Naive thymus-derived CD4-positive, alpha-beta T cell (primary cell): ENCODE results near the gene ADH6. TPM values are rescaled to one million over a fixed set of nuclear protein-coding genes. Genes with fewer than 3 reads are reported as not detected.
"Not testable (repeated sequence)": the region's sequence is repeated elsewhere in the genome, so short reads cannot be mapped to it uniquely, and the experiment has no call there.

Source experiments
- ATAC-seq: fragments of 150-1000 bp; cut with Tn5 transposase; 2 replicates; pipeline ENCODE4 v1.10.0; 2021; ENCODE audit warnings: mild to moderate bottlenecking, moderate library complexity
- CTCF ChIA-PET: fragments of 350-600 bp; sonication (Branson Sonifier 250); formaldehyde crosslinking; loops from one replicate; lab custom pipeline; 2021; ENCODE audit warnings: antibody characterized with exemption; lab: Charles Lee
- POLR2A ChIA-PET: fragments of 350-600 bp; sonication (Branson Sonifier 250); formaldehyde crosslinking; loops from one replicate; lab custom pipeline; 2021; ENCODE audit warnings: antibody characterized with exemption, inconsistent platforms; lab: Charles Lee
- DNase-seq, 9 donors: peaks; one replicate each; pipeline versions ENCODE4 v3.0.0 to v3.0.0-alpha.2; 2020 to 2022; ENCODE audit warnings: mixed read lengths in 1 of 9
- H3K27ac ChIP-seq: one replicate; pipeline ENCODE4 v1.7.0; 2013; ENCODE audit warnings: mild to moderate bottlenecking, low read depth, low read length, moderate library complexity
- H3K27me3 ChIP-seq, 2 donors: one replicate each; pipeline ENCODE4 v1.7.0; 2013; ENCODE audit warnings: low read length in 2 of 2, mild to moderate bottlenecking in 2 of 2, moderate library complexity in 2 of 2; ENCODE audit not compliant: control insufficient read depth in 2 of 2, insufficient read depth in 2 of 2
- H3K36me3 ChIP-seq, 3 experiments: 1 replicate in 2 of 3; 2 replicates in 1 of 3; pipeline ENCODE4 v1.7.0; 2013; ENCODE audit warnings: low read length in 3 of 3, mild to moderate bottlenecking in 3 of 3, moderate library complexity in 1 of 3; ENCODE audit not compliant: insufficient read depth in 3 of 3, control insufficient read depth in 2 of 3
- H3K4me1 ChIP-seq, 2 donors: one replicate each; pipeline ENCODE4 v1.7.0; 2013; ENCODE audit warnings: low read length in 2 of 2, mild to moderate bottlenecking in 2 of 2, moderate library complexity in 1 of 2; ENCODE audit not compliant: control insufficient read depth in 2 of 2, insufficient read depth in 2 of 2
- H3K4me3 ChIP-seq: 2 replicates; pipeline ENCODE4 v1.7.0; 2013; ENCODE audit warnings: mild to moderate bottlenecking, low read length
- H3K9me3 ChIP-seq, 3 experiments: 1 replicate in 2 of 3; 2 replicates in 1 of 3; pipeline ENCODE4 v1.7.0; 2013; ENCODE audit warnings: low read length in 3 of 3; ENCODE audit not compliant: control insufficient read depth in 2 of 3
- H3K27ac Mint-ChIP-seq, 9 donors: one replicate each; pipeline ENCODE4 v1.8.0; 2020 to 2022; ENCODE audit warnings: mixed read lengths in 9 of 9, mild to moderate bottlenecking in 8 of 9, moderate library complexity in 5 of 9, inconsistent platforms in 2 of 9
- H3K27me3 Mint-ChIP-seq, 5 donors: one replicate each; pipeline ENCODE4 v1.8.0; 2021 to 2022; ENCODE audit warnings: mixed read lengths in 5 of 5, mild to moderate bottlenecking in 1 of 5
- H3K36me3 Mint-ChIP-seq, 5 donors: one replicate each; pipeline ENCODE4 v1.8.0; 2020 to 2022; ENCODE audit warnings: mixed read lengths in 5 of 5, mild to moderate bottlenecking in 3 of 5, inconsistent platforms in 1 of 5
- H3K4me1 Mint-ChIP-seq, 7 donors: one replicate each; pipeline ENCODE4 v1.8.0; 2020 to 2022; ENCODE audit warnings: mixed read lengths in 7 of 7, mild to moderate bottlenecking in 3 of 7, inconsistent platforms in 1 of 7
- H3K4me3 Mint-ChIP-seq, 10 donors: one replicate each; pipeline ENCODE4 v1.8.0; 2020 to 2022; ENCODE audit warnings: mild to moderate bottlenecking in 10 of 10, mixed read lengths in 10 of 10, moderate library complexity in 6 of 10, inconsistent platforms in 2 of 10
- H3K9me3 Mint-ChIP-seq, 11 donors: one replicate each; pipeline ENCODE4 v1.8.0; 2020 to 2022; ENCODE audit warnings: mixed read lengths in 11 of 11, mild to moderate bottlenecking in 4 of 11, inconsistent platforms in 1 of 11, moderate library complexity in 1 of 11
- intact Hi-C, 2 donors: fragments of 100-400 bp; cut with micrococcal nuclease; formaldehyde crosslinking; loops; one replicate each; pipeline ENCODE4 v1.15.1; 2023
- polyA plus RNA-seq, 2 donors: library from polyadenylated mRNA; unstranded; fragments of 300-500 nt; fragmentation: Illumina TruSeq; gene quantifications; one replicate each; pipeline ENCODE4 v1.2.3, GENCODE V29; 2021
- total RNA-seq, 6 experiments: library from RNA in 5 of 6; stranded (reverse) in 5 of 6; gene quantifications; 1 replicate in 5 of 6; 2 replicates in 1 of 6; pipeline ENCODE4 v1.2.3 and lab custom pipeline; 2021 to 2026

ADH6 gene
- total RNA-seq (not detected), polyA plus RNA-seq (not detected), total RNA-seq (lab: John Stamatoyannopoulos, UW) (not detected)

DNA sequence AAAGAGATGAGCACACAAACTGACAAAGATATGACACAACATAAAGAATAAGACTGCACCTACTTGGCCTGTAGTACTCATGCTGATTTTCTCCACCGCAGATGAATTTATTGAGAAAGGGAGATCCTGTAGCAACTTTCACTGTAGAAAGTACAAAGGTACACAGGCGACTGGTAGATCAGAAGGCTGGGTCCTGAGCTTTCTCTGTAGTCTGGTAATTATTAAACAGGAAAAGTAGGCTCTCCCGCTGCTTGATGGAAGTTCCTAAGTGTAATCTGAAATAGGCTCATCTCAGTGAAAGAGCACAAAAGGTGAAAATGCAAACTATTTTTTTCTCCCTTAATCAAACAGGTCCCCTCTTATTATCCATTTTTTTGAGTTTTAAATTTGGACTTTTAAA lies at the start of gene ADH6:
Gene ADH6, minus strand, starts transcription at position 175 of the 400 bp plus-strand sequence. Its CDS starts 94 bp downstream, at position 81.
- Mint-ChIP-seq H3K9me3 (peaks cover 0 to 19% (median 5%) of the 10 kb centered on the region in 11 donors), H3K4me1 (no peaks in the 10 kb centered on the region), H3K4me3 (no peak within 1 kb of the TSS), H3K27me3 (no peaks in the 10 kb centered on the region), H3K36me3 (peaks cover 0 to 4% (median 0%) of the 10 kb centered on the region in 5 donors), H3K27ac (no peak within 1 kb of the TSS)
- intact Hi-C loops: no loop called here
- no peak within 1 kb of the TSS for H3K27ac ChIP-seq
- H3K4me3 ChIP-seq: no peak within 1 kb of the TSS
- no peaks in the 10 kb centered on the region for H3K9me3 ChIP-seq
- POLR2A ChIA-PET: no interaction called here
- no peak for ATAC-seq
- H3K27me3 ChIP-seq: no peaks in the 10 kb centered on the region
- DNase-seq: no peak
- H3K4me1 ChIP-seq: no peaks in the 10 kb centered on the region
- CTCF ChIA-PET: no interaction called here
- no peaks in the 10 kb centered on the region for H3K36me3 ChIP-seq

- ChIA-PET CTCF (no interaction called here), POLR2A (no interaction called here)
- Mint-ChIP-seq H3K27me3 (peaks cover 0 to 15% (median 8%) of the 10 kb centered on the region in 5 donors), H3K9me3 (peaks cover 0 to 29% (median 14%) of the 10 kb centered on the region in 11 donors), H3K36me3 (peaks cover 0 to 11% (median 6%) of the 10 kb centered on the region in 5 donors), H3K27ac (no peak overlapping the region), H3K4me1 (no peaks in the 10 kb centered on the region), H3K4me3 (no peak overlapping the region)
- ATAC-seq (no peak), DNase-seq (no peak)
- intact Hi-C loops: no loop called here
- no peak overlapping the region for H3K4me3 ChIP-seq
- H3K9me3 ChIP-seq: no peaks in the 10 kb centered on the region
- no peaks in the 10 kb centered on the region for H3K36me3 ChIP-seq
- no peaks in the 10 kb centered on the region for H3K4me1 ChIP-seq
- no peak overlapping the region for H3K27ac ChIP-seq
- H3K27me3 ChIP-seq: no peaks in the 10 kb centered on the region
Observed at GRCh38 chr4:99264927-99265326, 45.9 kb upstream of the ADH6 start.

- no peaks in the 10 kb centered on the region for H3K9me3 ChIP-seq
- H3K27ac ChIP-seq: no peak overlapping the region
- H3K27ac Mint-ChIP-seq: no peak overlapping the region
- ATAC-seq (no peak), DNase-seq (no peak)
- ChIA-PET CTCF (no interaction called here), POLR2A (no interaction called here)
- H3K27me3 Mint-ChIP-seq: peaks cover 0 to 5% (median 0%) of the 10 kb centered on the region in 5 donors
- no peaks in the 10 kb centered on the region for H3K27me3 ChIP-seq
- no peaks in the 10 kb centered on the region for H3K4me1 Mint-ChIP-seq
- H3K36me3 Mint-ChIP-seq: peaks cover 0 to 8% (median 6%) of the 10 kb centered on the region in 5 donors
- H3K9me3 Mint-ChIP-seq: peaks cover 0 to 15% (median 7%) of the 10 kb centered on the region in 11 donors
- no peak overlapping the region for H3K4me3 Mint-ChIP-seq
- no peak overlapping the region for H3K4me3 ChIP-seq
- no peaks in the 10 kb centered on the region for H3K4me1 ChIP-seq
- H3K36me3 ChIP-seq: no peaks in the 10 kb centered on the region
- intact Hi-C loops: no loop called here
Observed at GRCh38 chr4:99252746-99253145, 33.7 kb upstream of the ADH6 start.

- H3K4me1 ChIP-seq: no peaks in the 10 kb centered on the region
- no peak for ATAC-seq
- no peak overlapping the region for H3K27ac ChIP-seq
- intact Hi-C loops: no loop called here
- Mint-ChIP-seq H3K27ac (no peak overlapping the region), H3K36me3 (peaks cover 0 to 19% (median 6%) of the 10 kb centered on the region in 5 donors), H3K9me3 (peaks cover 5 to 38% (median 25%) of the 10 kb centered on the region in 11 donors), H3K4me3 (no peak overlapping the region), H3K27me3 (peaks cover 0 to 25% (median 15%) of the 10 kb centered on the region in 5 donors), H3K4me1 (peaks cover 0 to 5% (median 0%) of the 10 kb centered on the region in 7 donors)
- H3K36me3 ChIP-seq: no peaks in the 10 kb centered on the region
- no peaks in the 10 kb centered on the region for H3K27me3 ChIP-seq
- CTCF ChIA-PET: no interaction called here
- DNase-seq: no peak
- H3K9me3 ChIP-seq: no peaks in the 10 kb centered on the region
- H3K4me3 ChIP-seq: no peak overlapping the region
- POLR2A ChIA-PET: no interaction called here
Observed at GRCh38 chr4:99248714-99249113, 29.7 kb upstream of the ADH6 start.

- no peaks in the 10 kb centered on the region for H3K4me1 ChIP-seq
- no peak overlapping the region for H3K27ac Mint-ChIP-seq
- H3K27me3 ChIP-seq: no peaks in the 10 kb centered on the region
- DNase-seq: no peak
- no peak overlapping the region for H3K4me3 Mint-ChIP-seq
- no peaks in the 10 kb centered on the region for H3K9me3 ChIP-seq
- H3K27me3 Mint-ChIP-seq: peaks cover 0 to 10% (median 3%) of the 10 kb centered on the region in 5 donors
- H3K4me1 Mint-ChIP-seq: no peaks in the 10 kb centered on the region
- intact Hi-C loops: no loop called here
- ATAC-seq: no peak
- H3K27ac ChIP-seq: no peak overlapping the region
- H3K4me3 ChIP-seq: no peak overlapping the region
- ChIA-PET POLR2A (no interaction called here), CTCF (no interaction called here)
- H3K9me3 Mint-ChIP-seq: peaks cover 0 to 36% (median 14%) of the 10 kb centered on the region in 11 donors
- peaks cover 0 to 11% (median 4%) of the 10 kb centered on the region in 5 donors for H3K36me3 Mint-ChIP-seq
- no peaks in the 10 kb centered on the region for H3K36me3 ChIP-seq
Observed at GRCh38 chr4:99235955-99236354, 16.9 kb upstream of the ADH6 start.

DNA sequence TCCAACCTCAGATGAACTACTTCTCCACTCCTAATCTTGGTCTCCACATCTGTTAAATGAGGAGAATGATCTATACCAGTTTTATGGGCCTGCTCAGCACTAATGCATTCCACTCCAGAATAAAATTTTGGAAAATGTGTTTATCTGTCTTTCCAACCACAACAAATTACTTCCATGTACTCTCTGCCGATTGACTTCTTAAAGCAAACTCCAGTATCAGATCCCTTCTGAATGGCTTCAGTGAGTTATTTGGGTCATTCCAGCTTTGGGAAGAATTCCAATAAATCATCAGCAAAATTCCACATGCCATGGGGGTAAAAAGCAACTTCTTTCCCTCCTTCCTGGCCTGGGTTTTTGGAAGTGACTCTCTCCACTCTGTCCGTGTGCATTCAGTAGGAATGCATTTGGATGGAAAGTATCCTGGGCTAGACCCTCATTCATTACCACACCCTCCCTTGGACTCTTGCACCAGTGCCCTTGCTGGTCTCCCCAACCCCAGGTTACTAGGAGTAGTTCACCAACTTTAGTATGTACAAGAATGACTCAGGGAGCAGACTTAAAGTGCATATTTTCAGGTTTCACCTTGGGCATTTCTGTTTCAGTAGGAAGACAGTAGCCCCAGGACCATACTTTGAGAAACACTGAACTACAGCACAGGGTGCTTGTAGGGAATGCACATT lies 15.4 kb upstream of the ADH6 start:
- peaks cover 0 to 49% (median 23%) of the 10 kb centered on the region in 11 donors for H3K9me3 Mint-ChIP-seq
- no peak overlapping the region for H3K4me3 ChIP-seq
- intact Hi-C loops: no loop called here
- H3K36me3 ChIP-seq: no peaks in the 10 kb centered on the region
- no peak overlapping the region for H3K4me3 Mint-ChIP-seq
- H3K27ac Mint-ChIP-seq: no peak overlapping the region
- ChIA-PET POLR2A (no interaction called here), CTCF (no interaction called here)
- ATAC-seq (no peak), DNase-seq (no peak)
- peaks cover 0 to 5% (median 0%) of the 10 kb centered on the region in 7 donors for H3K4me1 Mint-ChIP-seq
- no peaks in the 10 kb centered on the region for H3K4me1 ChIP-seq
- H3K9me3 ChIP-seq: no peaks in the 10 kb centered on the region
- H3K27ac ChIP-seq: no peak overlapping the region
- no peaks in the 10 kb centered on the region for H3K27me3 ChIP-seq
- peaks cover 0 to 11% (median 4%) of the 10 kb centered on the region in 5 donors for H3K36me3 Mint-ChIP-seq
- peaks cover 0 to 16% (median 3%) of the 10 kb centered on the region in 5 donors for H3K27me3 Mint-ChIP-seq

GRCh38 chr4:99233397-99233796 lies 14.4 kb upstream of the ADH6 start:
- H3K27ac ChIP-seq, H3K27me3 ChIP-seq, H3K27ac Mint-ChIP-seq, H3K36me3 ChIP-seq, H3K4me3 Mint-ChIP-seq, intact Hi-C loops, H3K4me1 Mint-ChIP-seq, H3K9me3 ChIP-seq, DNase-seq, H3K4me1 ChIP-seq, CTCF ChIA-PET, ATAC-seq, H3K4me3 ChIP-seq, POLR2A ChIA-PET: not testable (repeated sequence)
- peaks cover 4 to 56% (median 25%) of the 10 kb centered on the region in 11 donors for H3K9me3 Mint-ChIP-seq
- peaks cover 0 to 16% (median 0%) of the 10 kb centered on the region in 5 donors for H3K27me3 Mint-ChIP-seq
- H3K36me3 Mint-ChIP-seq: peaks cover 0 to 11% (median 4%) of the 10 kb centered on the region in 5 donors
